NOMO-1 treated with dmso at 0.1 percent for 144 hours (cell line): ENCODE measurements around the gene GNAL.
"Not testable (repeated sequence)": the region's sequence is repeated elsewhere in the genome, so short reads cannot be mapped to it uniquely, and the experiment has no call there.

ENCODE experiments used
- DNase-seq: peaks from one replicate; lab custom pipeline; 2025; ENCODE audit not compliant: unreplicated experiment; lab: John Stamatoyannopoulos, UW

GNAL gene

DNA sequence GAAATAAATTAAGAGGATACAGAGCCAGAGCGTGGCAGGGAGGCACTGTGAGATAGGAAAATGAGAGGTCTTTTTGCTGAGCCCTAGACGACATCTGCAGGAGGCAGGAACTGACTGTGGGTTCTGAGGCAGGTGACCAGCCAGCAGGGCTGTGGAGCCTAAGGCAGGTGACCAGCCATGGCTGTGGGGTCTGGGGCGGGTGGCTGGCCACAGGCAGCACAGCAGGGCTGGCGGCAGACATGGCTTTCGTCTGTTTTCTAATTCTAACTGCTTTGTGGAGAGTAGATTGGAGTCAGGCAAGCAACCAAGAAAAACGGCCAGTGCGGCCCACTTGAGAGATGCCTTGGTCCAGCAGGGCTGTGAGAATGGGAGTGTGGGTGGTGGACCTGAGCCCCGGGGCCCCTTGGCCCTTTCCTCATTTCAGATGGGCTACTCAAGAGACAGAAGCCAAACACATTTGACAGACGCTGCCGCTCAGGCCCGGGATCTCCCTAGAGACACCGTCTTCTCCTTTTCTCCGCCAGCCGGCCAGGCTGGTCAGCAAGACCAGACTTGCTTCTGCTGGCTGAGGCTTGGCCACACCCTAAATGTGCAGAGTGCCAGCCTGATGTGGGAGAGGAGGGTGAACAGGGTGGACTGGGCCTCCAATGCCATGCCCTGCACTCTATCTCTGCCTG is 19.7 kb upstream of the GNAL start:
- DNase-seq: no peak

DNA sequence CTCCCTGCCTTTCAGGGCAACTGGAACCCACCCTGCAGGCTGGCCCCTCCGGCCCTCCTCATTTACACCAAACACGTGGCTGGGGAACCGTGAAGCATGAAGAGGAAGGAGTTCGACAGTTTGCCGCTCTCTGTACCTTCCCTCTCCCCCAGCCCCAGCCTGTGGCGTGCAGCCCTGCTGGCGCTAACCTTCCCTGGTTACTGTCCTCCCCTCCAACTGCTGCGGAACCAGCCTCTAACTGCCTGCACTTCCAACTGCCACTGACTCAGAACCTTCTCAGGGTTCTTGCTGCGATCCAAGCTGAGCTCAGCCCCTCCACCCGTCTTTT is 19.2 kb upstream of the GNAL start:
- DNase-seq: no peak

DNA sequence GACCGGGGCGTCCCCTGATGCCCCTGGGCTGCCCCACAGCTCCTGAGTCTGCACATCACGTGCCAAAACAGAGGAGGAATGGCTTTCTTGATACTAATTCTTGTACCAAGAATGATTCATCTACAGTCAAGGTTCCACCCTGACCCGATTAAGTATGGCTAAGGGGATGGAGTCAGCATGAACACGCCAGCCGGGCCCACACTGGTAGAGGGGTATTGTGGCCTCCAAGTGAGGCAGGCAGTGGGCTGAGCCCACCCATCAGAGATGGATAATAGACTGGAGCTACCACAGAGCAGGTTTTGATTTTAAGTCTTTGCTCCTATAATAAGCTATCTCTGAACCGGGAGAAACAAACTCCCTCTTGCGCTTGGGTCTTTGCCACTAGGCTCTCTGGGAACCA is 17.9 kb upstream of the GNAL start:
- DNase-seq: no peak

DNA sequence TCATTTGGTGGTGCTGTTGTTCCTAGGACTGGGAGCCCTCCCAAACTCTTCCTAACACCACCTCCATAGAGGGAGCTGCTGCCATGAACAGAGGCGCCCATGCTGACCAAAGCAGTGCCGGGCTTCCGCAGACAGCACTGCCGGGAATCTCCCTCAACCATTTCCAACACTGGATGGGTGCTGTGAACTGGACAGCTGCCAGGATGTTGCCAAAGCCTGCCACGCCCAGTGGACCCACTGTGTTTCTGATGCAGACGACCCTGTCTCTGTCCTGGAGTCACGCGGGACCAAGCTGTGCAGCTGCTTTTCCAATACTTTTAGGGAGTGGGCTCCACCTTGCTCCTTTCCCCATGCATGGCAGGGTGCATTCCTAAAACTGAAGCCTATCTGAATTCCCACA is 16.9 kb upstream of the GNAL start:
- DNase-seq: no peak

DNA sequence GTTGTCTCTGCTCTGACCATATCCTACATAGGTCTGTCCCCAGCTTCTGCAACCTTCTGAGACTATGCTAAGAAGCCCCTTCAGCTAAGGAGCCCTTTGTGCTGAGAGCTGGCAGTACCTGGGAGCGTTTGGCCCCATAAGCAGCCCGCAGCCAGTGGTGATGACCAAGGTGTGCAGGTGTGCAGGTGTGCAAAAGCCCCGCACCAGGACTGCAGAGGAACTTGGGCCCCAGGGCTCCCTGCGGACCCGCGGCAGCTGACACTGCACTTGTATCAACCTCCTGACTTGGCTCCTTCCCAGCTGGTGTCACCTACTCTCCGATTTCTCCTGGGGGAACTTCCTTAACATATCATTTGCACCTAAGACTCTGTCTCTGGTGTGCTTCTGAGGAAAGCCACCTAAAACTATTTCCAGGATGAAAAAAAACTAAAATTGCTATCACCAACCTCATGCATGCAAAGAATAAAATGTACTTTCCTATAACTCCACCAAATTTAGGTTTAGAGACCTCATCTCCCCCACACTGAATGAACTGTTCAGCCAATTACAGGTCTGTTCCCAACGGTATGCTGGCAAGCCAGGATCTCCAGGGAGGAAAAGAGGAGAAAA is 16.1 kb upstream of the GNAL start:
- DNase-seq: no peak

DNA sequence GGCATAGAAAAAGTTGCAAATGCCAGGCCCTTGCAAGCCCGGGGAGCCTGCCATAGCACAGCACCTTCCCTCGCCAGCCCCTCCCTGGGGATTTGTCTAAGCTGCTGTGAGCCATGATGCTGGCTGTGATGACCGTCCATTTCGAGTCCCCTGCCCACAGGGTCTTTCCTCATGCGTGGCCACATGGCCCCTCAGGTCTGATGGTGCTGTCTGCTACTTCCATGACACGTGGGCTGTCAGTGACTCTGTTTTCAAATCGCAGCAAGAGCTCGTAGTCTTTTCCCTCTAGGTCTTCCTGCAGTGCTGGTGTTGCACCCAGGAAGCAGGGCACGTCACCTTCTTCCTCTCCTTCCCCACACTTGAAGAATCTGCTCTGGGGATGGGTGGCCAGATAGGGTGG is 15.5 kb upstream of the GNAL start:
- no peak for DNase-seq

DNA sequence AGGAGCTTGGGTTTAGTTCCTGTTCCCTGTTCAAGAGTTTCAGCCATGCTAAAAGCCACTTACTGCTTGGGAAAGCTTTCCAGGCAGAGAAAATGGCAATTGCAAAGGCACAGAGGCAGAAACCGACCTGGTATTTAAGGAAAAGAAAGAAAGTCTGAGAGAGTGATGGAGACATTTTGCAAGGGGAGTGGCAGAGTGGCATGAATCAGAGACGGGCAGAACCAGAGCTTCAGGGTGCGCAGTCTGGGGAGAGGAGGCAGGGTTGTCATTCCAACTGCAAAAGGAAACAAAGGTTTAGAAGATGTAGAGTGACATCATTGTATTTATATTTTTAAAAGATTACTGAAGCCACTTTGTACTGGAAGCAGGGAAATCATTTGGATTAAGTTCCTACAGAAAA is 14.9 kb upstream of the GNAL start:
- DNase-seq: no peak

DNA sequence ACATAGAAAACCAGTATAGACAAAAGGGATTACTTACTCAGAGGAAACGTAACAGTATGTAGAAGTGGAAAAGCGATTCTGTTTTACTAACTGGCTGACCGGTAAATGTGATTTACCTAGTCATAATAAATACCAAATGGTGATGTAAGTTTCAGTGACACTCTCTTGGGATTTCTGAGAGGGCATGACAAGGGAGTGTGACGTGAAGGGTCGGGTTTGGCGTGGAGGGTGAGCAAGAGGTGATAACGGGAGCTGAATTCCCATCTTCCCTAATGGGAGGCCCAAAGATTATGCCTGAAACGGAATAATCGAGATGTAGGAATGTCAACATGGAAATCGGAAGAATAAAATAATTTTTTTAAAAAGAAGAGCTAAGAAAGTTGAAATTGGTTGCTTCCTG is 12.7 kb upstream of the GNAL start:
- no peak for DNase-seq

DNA sequence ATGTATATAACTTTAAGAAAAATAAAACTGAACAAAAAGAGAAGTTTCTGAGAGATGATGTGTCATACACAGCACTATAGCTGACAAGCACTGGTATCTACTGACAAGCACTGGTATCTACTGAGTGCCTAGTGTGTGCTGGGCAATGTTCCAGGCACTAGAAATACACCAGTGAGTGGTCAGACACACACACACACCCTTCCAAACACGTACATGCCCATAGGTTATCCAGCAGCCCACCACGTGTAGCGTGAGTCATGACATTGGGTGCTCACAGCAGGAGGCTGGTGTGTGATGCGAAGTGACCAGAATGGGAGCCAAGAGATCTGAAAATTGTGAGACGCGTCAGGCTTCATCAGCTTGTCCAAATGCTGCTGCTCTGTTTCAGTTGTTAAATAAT is 12.2 kb upstream of the GNAL start:
- no peak for DNase-seq

DNA sequence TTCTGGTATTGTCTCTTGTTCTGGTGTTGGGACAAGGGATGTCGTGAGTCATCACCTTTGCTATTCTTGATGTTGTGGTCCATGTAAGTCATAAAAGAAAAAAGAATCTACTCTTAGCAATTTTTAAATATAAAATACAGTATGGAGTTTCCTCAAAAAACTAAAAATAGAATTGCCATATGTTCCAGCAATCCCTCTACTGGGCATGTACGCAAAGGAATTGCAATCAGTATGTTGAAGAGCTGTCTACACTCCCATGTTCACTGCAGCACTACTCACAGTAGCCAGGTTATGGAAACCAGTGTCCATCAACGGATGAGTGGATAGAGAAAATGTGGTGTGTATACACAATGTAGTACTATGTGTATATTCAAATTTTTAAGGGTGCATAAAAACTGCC is 10.9 kb upstream of the GNAL start:
- DNase-seq: no peak

DNA sequence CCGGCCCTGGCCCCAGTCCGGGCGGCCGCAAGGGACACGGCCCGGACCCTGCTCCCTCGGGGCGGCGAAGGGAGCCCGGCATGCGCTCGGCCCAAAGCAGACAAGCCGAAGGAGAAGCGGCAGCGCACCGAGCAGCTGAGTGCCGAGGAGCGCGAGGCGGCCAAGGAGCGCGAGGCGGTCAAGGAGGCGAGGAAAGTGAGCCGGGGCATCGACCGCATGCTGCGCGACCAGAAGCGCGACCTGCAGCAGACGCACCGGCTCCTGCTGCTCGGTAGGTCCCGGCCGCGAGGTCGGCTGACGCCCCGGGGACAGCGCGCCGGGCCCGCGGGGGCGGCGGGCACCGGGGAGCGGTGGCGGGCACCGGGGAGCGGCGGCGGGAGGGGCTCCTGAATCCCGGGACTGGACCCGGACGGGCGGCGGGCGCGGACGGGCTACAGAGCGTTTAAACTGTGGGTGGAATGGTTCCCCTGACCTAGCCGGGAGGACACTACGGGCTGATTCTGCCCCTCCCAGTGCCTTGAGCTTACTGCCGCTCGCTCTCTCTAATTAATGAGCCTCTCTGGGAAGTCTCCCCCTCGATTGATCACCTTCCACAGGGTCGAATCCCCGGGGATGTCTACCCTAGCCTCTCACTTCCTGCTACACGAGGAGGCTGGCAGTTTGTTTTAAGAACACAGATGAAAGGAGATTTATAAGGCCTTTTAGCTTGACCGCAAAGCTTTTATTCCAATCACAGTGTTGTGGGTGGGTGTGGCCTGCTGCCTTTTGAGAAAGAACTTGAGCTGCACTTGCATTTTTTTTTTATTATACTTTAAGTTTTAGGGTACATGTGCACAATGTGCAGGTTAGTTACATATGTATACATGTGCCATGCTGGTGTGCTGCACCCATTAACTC is 853 bp downstream of the GNAL start:
- DNase-seq: no peak

DNA sequence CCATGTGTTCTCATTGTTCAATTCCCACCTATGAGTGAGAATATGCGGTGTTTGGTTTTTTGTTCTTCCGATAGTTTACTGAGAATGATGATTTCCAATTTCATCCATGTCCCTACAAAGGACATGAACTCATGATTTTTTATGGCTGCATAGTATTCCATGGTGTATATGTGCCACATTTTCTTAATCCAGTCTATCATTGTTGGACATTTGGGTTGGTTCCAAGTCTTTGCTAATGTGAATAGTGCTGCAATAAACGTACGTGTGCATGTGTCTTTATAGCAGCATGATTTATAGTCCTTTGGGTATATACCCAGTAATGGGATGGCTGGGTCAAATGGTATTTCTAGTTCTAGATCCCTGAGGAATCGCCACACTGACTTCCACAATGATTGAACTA is 1.6 kb downstream of the GNAL start:
- not testable (repeated sequence) for DNase-seq

DNA sequence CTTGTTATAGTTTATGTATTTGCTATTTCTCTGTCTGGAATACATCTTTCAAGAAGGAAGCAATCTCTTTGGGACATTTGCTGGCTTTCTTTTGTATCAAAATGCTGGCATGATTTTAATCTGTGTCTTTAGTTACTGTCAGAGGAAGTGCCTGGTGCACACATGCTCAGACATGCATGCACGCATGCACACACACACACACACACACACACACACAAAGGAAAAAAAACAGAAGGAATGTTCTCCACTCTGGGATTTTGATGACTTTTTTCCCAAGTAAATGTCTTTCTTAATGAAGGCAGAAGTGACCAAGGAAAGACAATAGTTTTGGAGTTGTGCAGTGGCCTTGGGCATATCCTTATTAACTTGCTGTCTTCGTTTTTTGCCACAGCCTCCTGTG is 6.7 kb downstream of the GNAL start:
- no peak for DNase-seq

DNA sequence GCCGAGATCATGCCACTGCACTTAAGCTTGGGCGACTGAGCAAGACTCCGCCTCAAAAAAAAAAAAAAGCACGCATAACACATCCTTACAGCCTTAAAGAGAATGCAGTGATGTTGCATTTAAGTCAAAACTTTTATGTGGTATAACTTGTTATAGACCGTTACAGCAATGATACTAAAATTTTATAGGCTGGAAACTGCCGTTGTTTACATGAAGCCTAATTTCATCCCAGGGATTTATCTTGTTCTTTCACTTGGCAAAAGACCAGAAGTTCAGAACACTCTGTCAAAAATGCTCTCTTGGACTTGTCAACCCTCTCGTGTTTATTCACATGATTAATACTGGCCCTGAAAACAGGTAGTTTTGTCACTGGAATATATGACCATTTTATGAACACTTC is 7.4 kb downstream of the GNAL start:
- no peak for DNase-seq

DNA sequence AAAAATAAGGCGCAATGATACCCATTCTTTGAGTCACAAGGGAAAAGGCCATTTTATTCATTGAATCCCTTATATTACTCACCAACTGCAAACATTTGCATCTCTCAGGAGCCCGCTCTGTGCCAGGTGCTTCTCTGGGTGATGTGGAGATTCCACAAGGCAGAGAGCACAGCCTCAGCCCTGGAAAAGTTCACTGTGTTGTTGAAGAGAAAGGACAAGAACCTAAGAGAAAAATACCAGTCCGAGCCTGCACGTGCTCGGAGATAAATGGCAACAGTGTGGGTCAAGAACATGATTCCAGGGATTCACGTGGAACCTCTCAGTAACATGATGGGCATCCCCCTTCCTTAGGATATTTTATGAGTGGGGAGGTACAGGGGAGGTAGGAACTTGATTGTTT is 11.8 kb downstream of the GNAL start:
- no peak for DNase-seq

DNA sequence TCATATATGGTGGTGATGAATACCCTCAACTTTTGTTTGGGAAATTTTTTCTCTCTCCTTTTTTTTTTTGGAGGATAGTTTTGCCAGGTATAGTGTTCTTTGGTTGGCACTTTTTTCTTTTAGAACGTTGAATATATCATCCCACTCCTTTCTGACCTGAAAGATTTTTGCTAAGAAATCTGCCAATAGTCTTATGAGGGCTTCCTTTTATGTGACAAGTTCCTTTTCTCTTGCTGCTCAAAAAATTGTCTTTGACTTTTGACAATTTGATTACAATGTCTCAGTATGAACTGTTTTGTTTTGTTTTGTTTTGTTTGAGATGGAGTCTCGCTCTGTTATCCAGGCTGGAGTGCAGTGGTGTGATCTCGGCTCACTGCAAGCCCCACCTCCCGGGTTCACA is 21.5 kb downstream of the GNAL start:
- DNase-seq: no peak

DNA sequence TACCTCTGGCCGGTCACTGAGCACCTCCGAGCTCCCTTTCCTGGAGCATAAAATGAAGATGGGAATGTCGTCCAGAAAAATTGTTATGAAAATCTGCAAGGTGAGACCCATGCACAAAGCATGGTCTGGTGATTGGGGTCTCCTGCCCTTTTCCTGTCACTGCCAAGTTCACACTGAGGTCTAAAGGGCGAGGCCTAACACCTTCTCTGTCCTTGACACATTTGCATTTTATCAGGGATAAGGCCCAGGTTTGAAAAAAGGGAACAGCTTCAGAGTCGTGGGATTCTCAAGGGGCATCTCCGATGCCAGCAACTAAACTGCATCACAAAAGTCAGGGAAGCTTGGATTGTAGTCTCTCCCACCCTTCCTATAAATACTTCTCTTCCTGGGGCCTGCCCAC is 24.7 kb downstream of the GNAL start:
- no peak for DNase-seq

DNA sequence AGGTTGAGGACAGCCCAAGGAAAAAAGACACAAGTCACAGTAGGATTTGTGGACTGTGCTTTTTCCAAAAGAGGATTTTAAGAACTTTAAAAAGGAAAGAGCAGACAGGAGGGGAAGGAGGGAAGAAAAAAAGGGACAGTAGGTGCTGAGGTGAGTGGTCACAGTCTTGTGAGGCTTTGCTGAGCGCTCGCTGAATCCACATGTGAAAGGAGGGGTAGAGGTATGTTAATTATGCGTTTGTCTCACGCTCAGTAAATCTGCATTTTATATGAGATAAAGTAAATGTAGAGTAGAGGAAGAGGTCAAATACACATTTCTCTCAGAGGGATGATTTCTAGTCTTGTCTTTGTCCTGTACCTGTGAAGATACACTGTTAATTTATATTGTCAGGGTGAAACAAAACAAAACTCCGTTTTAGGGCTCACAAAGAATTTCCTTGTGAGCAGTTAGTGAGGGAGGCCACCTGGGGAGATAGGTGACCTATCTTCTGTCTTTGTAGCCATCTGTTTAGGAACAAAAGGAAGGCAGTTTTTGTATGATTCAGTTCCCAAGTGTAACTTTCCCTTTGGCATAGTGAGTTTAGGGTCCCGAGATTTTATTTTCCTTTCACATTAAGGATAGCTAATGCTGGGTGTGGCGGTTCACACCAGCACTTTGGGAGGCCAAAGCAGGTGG is 25.3 kb downstream of the GNAL start:
- DNase-seq: no peak

DNA sequence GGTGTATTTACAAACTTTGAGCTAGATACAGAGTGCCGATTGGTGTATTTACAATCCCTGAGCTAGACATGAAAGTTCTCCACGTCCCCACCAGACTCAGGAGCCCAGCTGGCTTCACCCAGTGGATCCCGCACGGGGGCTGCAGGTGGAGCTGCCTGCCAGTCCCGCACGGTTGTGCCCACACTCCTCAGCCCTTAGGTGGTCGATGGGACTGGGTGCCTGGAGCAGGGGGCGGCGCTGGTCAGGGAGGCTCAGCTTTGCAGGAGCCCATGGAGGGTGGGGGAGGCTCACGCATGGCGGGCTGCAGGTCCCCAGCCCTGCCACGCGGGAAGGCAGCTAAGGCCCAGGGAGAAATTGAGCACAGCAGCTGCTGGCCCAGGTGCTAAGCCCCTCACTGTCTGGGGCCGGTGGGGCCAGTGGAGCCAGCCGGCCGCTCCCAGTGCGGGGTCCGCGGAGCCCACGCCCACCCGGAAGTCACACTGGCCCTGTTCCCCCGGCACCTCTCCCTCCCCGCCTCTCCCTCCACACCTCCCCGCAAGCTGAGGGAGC is 27.8 kb downstream of the GNAL start:
- DNase-seq: not testable (repeated sequence)

DNA sequence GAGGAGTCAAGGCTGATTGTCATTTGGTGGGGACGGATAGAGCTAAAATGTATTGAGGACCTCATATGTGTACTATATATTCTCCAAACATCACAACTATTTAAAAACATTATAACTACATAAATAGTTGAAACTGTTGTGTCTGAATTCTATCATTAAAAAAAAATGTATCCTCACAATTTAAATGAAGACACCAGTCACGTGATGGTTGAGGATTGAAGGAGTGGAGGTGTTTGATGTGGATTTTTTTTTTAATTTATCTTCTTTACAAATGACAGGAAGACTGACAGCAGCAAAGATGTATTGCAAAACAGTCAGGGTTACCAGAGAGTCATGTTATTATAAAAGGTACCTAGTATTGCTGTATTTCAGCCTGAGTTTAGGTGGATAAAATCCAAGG is 30.0 kb downstream of the GNAL start:
- no peak for DNase-seq

DNA sequence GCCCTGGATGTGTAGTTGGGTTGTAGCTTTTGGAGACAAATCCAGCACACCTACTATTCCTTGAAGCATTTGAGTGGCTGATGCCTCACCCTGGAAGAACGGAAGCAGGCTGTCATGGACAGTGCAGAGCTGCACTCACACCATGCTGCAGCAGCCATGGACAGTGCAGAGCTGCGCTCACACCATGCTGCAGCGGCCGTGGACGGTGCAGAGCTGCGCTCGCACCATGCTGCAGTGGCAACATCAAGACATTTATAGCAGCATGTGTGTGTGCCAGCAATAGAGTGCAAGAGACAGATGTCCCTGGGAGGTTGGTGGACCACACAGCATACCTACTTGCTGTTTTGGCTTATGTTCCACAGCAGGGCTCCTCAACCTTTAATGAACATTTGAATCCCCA is 30.6 kb downstream of the GNAL start:
- DNase-seq: no peak

DNA sequence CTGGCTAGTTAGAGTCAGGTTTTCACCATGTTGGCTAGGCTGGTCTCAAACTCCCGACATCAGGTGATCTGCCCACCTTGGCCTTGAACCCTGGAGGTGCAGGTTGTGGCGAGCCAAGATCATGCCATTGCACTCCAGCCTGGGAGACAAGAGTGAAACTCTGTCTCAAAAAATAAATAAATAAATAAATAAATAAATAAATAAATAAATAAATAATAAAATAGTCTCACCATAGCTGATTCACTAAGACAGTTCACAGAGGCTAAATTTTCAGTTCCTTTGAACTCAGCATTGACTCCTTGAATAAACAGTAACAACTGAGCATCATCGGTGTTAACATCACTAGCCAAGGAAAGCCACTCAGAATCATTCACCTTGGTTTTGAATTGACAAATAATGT is 32.7 kb downstream of the GNAL start:
- DNase-seq: no peak
